ENCODE results near the gene HMX1. TPM values are rescaled to one million over a fixed set of nuclear protein-coding genes. Genes with fewer than 3 reads are reported as not detected.

The HMX1 gene
- polyA plus RNA-seq, 1 donor (not counting 4 experiments of a cell fraction or from before 2014, with no cell fraction given), result not detected

DNA sequence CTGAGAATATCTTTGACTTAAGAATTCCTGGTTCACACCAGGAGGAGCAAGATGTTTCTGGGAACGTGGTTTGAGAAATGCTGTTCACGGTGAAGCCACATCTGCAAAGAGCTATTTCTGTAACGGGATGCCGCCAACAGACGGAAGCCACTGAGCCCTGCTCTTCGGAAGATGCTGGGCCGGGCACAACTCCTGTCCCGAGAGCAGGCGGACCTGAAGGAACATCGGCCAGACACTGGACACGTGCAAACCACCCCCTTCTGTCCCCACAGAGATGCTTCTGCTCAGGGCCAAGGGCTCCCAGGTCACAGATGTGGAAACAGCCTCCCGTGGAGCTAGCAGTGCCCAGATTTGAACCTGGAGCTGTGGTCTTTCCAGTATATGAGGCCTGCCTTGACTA lies 24.3 kb downstream of the HMX1 start:
- dilution Hi-C loops (cut with MboI; ENCODE audit: extremely low pct_ligation_motif_present, low sequenced_read_pairs), result no loop called here
- no peak overlapping the region for H3K4me3 ChIP-seq (ENCODE audit: control insufficient read depth in 2 of 3, extremely low read depth in 1 of 3, insufficient read depth in 2 of 3, low read depth in 1 of 3, low read length in 3 of 3)
- TF ChIP-seq, protein P1, sequence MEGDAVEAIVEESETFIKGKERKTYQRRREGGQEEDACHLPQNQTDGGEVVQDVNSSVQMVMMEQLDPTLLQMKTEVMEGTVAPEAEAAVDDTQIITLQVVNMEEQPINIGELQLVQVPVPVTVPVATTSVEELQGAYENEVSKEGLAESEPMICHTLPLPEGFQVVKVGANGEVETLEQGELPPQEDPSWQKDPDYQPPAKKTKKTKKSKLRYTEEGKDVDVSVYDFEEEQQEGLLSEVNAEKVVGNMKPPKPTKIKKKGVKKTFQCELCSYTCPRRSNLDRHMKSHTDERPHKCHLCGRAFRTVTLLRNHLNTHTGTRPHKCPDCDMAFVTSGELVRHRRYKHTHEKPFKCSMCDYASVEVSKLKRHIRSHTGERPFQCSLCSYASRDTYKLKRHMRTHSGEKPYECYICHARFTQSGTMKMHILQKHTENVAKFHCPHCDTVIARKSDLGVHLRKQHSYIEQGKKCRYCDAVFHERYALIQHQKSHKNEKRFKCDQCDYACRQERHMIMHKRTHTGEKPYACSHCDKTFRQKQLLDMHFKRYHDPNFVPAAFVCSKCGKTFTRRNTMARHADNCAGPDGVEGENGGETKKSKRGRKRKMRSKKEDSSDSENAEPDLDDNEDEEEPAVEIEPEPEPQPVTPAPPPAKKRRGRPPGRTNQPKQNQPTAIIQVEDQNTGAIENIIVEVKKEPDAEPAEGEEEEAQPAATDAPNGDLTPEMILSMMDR (optimal IDR thresholded peaks at IDR 0.05 in 1 of 3, IDR thresholded peaks at IDR 0.05 in 1 of 3, conservative IDR thresholded peaks at IDR 0.05 in 1 of 3; ENCODE audit: extremely low read depth in 1 of 3, insufficient read depth in 2 of 3, low read length in 3 of 3), result no peak
- no peak for TF ChIP-seq EZH2 (IDR thresholded peaks at IDR 0.05; ENCODE audit: low read length)
- no peak overlapping the region for H3K27ac ChIP-seq (ENCODE audit: control insufficient read depth, insufficient read depth, low read length)
- no peaks in the 10 kb centered on the region for H4K20me1 ChIP-seq (ENCODE audit: control insufficient read depth, extremely low read depth, insufficient read depth, low read length)
- H3K27me3 ChIP-seq (ENCODE audit: control insufficient read depth, extremely low read depth, insufficient read depth, low read length), result peaks cover 8% of the 10 kb centered on the region
- no peaks in the 10 kb centered on the region for H3K36me3 ChIP-seq (ENCODE audit: control insufficient read depth in 2 of 2, extremely low read depth in 1 of 2, insufficient read depth in 2 of 2, low read length in 2 of 2)
- no peak overlapping the region for H2AFZ ChIP-seq (ENCODE audit: control insufficient read depth, low read length)
- no peaks in the 10 kb centered on the region for H3K9me1 ChIP-seq (ENCODE audit: control insufficient read depth, extremely low read depth, insufficient read depth, low read length)
- DNase-seq (ENCODE audit: low read depth, low spot score) (no peak), FAIRE-seq (no peak)
- H3K9ac ChIP-seq (ENCODE audit: control insufficient read depth, extremely low read depth, insufficient read depth, low read length), result no peak overlapping the region
- no peak overlapping the region for H3K4me2 ChIP-seq (ENCODE audit: control insufficient read depth, extremely low read depth, insufficient read depth, low read depth, low read length)
- peaks cover 2% of the 10 kb centered on the region for H3K9me3 ChIP-seq (ENCODE audit: control insufficient read depth, low read depth, low read length)
- H3K79me2 ChIP-seq (ENCODE audit: control insufficient read depth, insufficient read depth, low read length), result no peaks in the 10 kb centered on the region
- H3K4me1 ChIP-seq (ENCODE audit: control insufficient read depth, extremely low read depth, insufficient read depth, low read length), result no peaks in the 10 kb centered on the region

- Histone ChIP-seq H3K4me1 (ENCODE audit: control insufficient read depth, extremely low read depth, insufficient read depth, low read length) (no peaks in the 10 kb centered on the region), H3K4me3 (ENCODE audit: control insufficient read depth in 2 of 3, extremely low read depth in 1 of 3, insufficient read depth in 2 of 3, low read depth in 1 of 3, low read length in 3 of 3) (no peak overlapping the region), H3K9me1 (ENCODE audit: control insufficient read depth, extremely low read depth, insufficient read depth, low read length) (no peaks in the 10 kb centered on the region), H3K9me3 (ENCODE audit: control insufficient read depth, low read depth, low read length) (peaks cover 6% of the 10 kb centered on the region), H4K20me1 (ENCODE audit: control insufficient read depth, extremely low read depth, insufficient read depth, low read length) (no peaks in the 10 kb centered on the region), H3K27ac (ENCODE audit: control insufficient read depth, insufficient read depth, low read length) (no peak overlapping the region), H3K36me3 (ENCODE audit: control insufficient read depth in 2 of 2, extremely low read depth in 1 of 2, insufficient read depth in 2 of 2, low read length in 2 of 2) (no peaks in the 10 kb centered on the region), H3K9ac (ENCODE audit: control insufficient read depth, extremely low read depth, insufficient read depth, low read length) (no peak overlapping the region), H2AFZ (ENCODE audit: control insufficient read depth, low read length) (no peak overlapping the region), H3K79me2 (ENCODE audit: control insufficient read depth, insufficient read depth, low read length) (no peaks in the 10 kb centered on the region), H3K27me3 (ENCODE audit: control insufficient read depth, extremely low read depth, insufficient read depth, low read length) (peaks cover 8% of the 10 kb centered on the region), H3K4me2 (ENCODE audit: control insufficient read depth, extremely low read depth, insufficient read depth, low read depth, low read length) (no peak overlapping the region)
- TF ChIP-seq, protein P1 (optimal IDR thresholded peaks at IDR 0.05 in 1 of 3, IDR thresholded peaks at IDR 0.05 in 1 of 3, conservative IDR thresholded peaks at IDR 0.05 in 1 of 3; ENCODE audit: extremely low read depth in 1 of 3, insufficient read depth in 2 of 3, low read length in 3 of 3), result no peak
- TF ChIP-seq EZH2 (IDR thresholded peaks at IDR 0.05; ENCODE audit: low read length), result no peak
- dilution Hi-C loops (cut with MboI; ENCODE audit: extremely low pct_ligation_motif_present, low sequenced_read_pairs), result no loop called here
- FAIRE-seq (no peak), DNase-seq (ENCODE audit: low read depth, low spot score) (no peak)
Observed at GRCh38 chr4:8846826-8847225, 24.8 kb downstream of the HMX1 start.

Measured in keratinocyte (primary cell).